GM12878 (cell line): ENCODE data around the gene GRIN2A.

Source experiments
- POLR2AphosphoS5 ChIP-seq: IDR thresholded peaks from 2 replicates; pipeline ENCODE4 v1.6.1; 2011; ENCODE audit warnings: mild to moderate bottlenecking, low read length, inconsistent platforms
- YY1 ChIP-seq: IDR thresholded peaks from 2 replicates; pipeline ENCODE4 v1.6.1; 2011; ENCODE audit warnings: low read depth, mild to moderate bottlenecking, low read length

DNA sequence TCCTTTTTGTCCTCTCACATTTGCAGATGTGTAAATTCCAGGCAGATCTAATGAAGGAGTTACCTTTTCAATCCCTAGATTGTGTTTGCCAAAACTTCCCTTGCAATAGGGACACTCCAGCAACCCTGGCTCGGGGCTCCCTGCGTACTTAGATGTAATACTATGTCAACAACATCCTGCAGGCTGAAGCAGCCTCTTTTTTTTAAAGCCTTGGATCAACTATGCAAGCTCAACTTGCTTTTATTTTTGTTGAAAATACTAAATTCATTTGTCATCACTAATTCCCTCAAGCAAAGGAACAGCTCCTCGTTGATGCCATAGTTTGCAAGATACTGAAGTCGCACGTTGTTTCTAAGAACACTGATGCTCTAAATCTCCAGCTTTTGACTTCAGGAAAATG, 59.1 kb downstream of the GRIN2A start:
- TF ChIP-seq POLR2AphosphoS5 (no peak), YY1 (no peak)
